B cell (primary cell): ENCODE measurements around the gene CXCL5. TPM values are rescaled to one million over a fixed set of nuclear protein-coding genes. Genes with fewer than 3 reads are reported as not detected.
A peak's percentile ranks its signal among the peaks of the same experiment; 100 is the strongest.

ENCODE experiments used
- ATAC-seq: fragments of 200-7000 bp; cut with Tn5 transposase; one replicate; pipeline ENCODE4 v1.10.0; 2021; ENCODE audit warnings: low read depth, mild to moderate bottlenecking, moderate number of reproducible peaks, moderate library complexity
- CTCF ChIA-PET: fragments of 350-600 bp; sonication (Branson Sonifier 250); formaldehyde crosslinking; loops from one replicate; lab custom pipeline; 2021; ENCODE audit warnings: antibody characterized with exemption, inconsistent platforms; lab: Charles Lee
- POLR2A ChIA-PET: fragments of 350-600 bp; sonication (Branson Sonifier 250); formaldehyde crosslinking; loops from one replicate; lab custom pipeline; 2021; ENCODE audit warnings: antibody characterized with exemption; lab: Charles Lee
- DNase-seq: peaks from one replicate; pipeline ENCODE4 v3.0.0; 2013
- H2AFZ ChIP-seq: 2 replicates; pipeline ENCODE4 v1.6.1; 2012; ENCODE audit warnings: mild to moderate bottlenecking, low read depth, low read length; ENCODE audit not compliant: insufficient read depth, poor library complexity, severe bottlenecking
- H3K27ac ChIP-seq, 2 donors: 1 replicate in 1 of 2; 2 replicates in 1 of 2; pipeline ENCODE4 v1.5.1; 2012 to 2013; ENCODE audit warnings: low read length in 2 of 2, mild to moderate bottlenecking in 2 of 2, moderate library complexity in 1 of 2
- H3K27me3 ChIP-seq, 4 experiments: fragments of 200-600 bp in 1 of 4; sonication (generic) in 1 of 4; replicated peaks in 1 of 4; 1 replicate in 2 of 4; 2 replicates in 2 of 4; pipeline versions ENCODE4 v1.6.1 to v1.7.0; 2013 to 2016; ENCODE audit warnings: low read length in 3 of 4, mild to moderate bottlenecking in 2 of 4, mixed read lengths in 1 of 4, moderate library complexity in 1 of 4; ENCODE audit not compliant: insufficient read depth in 4 of 4, control insufficient read depth in 3 of 4; ENCODE audit errors: control extremely low read depth in 1 of 4
- H3K36me3 ChIP-seq, 2 experiments: replicated peaks in 1 of 2; 1 replicate in 1 of 2; 2 replicates in 1 of 2; pipeline versions ENCODE4 v1.6.1 to v1.7.1; 2013; ENCODE audit warnings: low read length in 1 of 2; ENCODE audit not compliant: insufficient read depth in 2 of 2, control insufficient read depth in 1 of 2; ENCODE audit errors: control extremely low read depth in 1 of 2, extremely low read depth in 1 of 2
- H3K4me1 ChIP-seq, 2 donors: fragments of 200-600 bp in 1 of 2; sonication (generic) in 1 of 2; 1 replicate in 1 of 2; 2 replicates in 1 of 2; pipeline versions ENCODE4 v1.5.1 to v1.6.1; 2013 to 2017; ENCODE audit warnings: low read length in 2 of 2; ENCODE audit not compliant: control insufficient read depth in 2 of 2, insufficient read depth in 2 of 2
- H3K4me2 ChIP-seq: replicated peaks from 2 replicates; pipeline ENCODE3; 2012; ENCODE audit warnings: mild to moderate bottlenecking, low read depth, low read length; ENCODE audit not compliant: poor library complexity, severe bottlenecking
- H3K4me3 ChIP-seq, 5 experiments: fragments of 200-600 bp in 1 of 5; sonication (generic) in 1 of 5; 1 replicate in 3 of 5; 2 replicates in 2 of 5; pipeline versions ENCODE4 v1.5.1 to v1.7.0; 2011 to 2016; ENCODE audit warnings: low read length in 4 of 5, mild to moderate bottlenecking in 4 of 5, low read depth in 2 of 5, control low read depth in 1 of 5, moderate library complexity in 1 of 5; ENCODE audit not compliant: insufficient read depth in 1 of 5; ENCODE audit errors: control extremely low read depth in 1 of 5, extremely low read depth in 1 of 5
- H3K79me2 ChIP-seq: fragments of 200-600 bp; sonication (generic); one replicate; pipeline ENCODE4 v1.6.0; 2016; ENCODE audit warnings: low read length; ENCODE audit not compliant: control insufficient read depth, insufficient read depth
- H3K9ac ChIP-seq: fragments of 200-600 bp; sonication (generic); 2 replicates; pipeline ENCODE4 v1.6.1; 2017; ENCODE audit warnings: mild to moderate bottlenecking, low read length, moderate library complexity
- H3K9me3 ChIP-seq, 3 donors: one replicate each; pipeline versions ENCODE4 v1.6.1 to v1.7.1; 2013; ENCODE audit warnings: low read length in 2 of 3; ENCODE audit not compliant: control insufficient read depth in 2 of 3, insufficient read depth in 1 of 3; ENCODE audit errors: control extremely low read depth in 1 of 3
- H4K20me1 ChIP-seq: 2 replicates; pipeline ENCODE4 v1.6.0; 2012; ENCODE audit warnings: mild to moderate bottlenecking, low read length; ENCODE audit not compliant: insufficient read depth, control insufficient read depth, poor library complexity, severe bottlenecking
- H3K27ac Mint-ChIP-seq: one replicate; pipeline ENCODE4 v1.8.0; 2021; ENCODE audit warnings: mixed read lengths
- H3K27me3 Mint-ChIP-seq: one replicate; pipeline ENCODE4 v1.8.0; 2021; ENCODE audit warnings: mixed read lengths
- H3K4me1 Mint-ChIP-seq: one replicate; pipeline ENCODE4 v1.8.0; 2021; ENCODE audit warnings: mixed read lengths
- H3K4me3 Mint-ChIP-seq: one replicate; pipeline ENCODE4 v1.8.0; 2021; ENCODE audit warnings: mixed read lengths
- H3K9me3 Mint-ChIP-seq: one replicate; pipeline ENCODE4 v1.8.0; 2022; ENCODE audit warnings: mixed read lengths; ENCODE audit not compliant: insufficient read depth
- EZH2 ChIP-seq: IDR thresholded peaks from 2 replicates; pipeline ENCODE4 v1.6.1; 2012; ENCODE audit warnings: borderline replicate concordance, low read depth, mild to moderate bottlenecking, moderate library complexity, low read length; ENCODE audit not compliant: insufficient read depth, poor library complexity, severe bottlenecking
- WGBS: methylation state at CpG from one replicate; pipeline ENCODE4 v1.1.5; 2013; ENCODE audit warnings: missing lambda C conversion rate; ENCODE audit not compliant: insufficient coverage; 5-methylcytosine and 5-hydroxymethylcytosine counted together
- intact Hi-C: fragments of 100-400 bp; cut with micrococcal nuclease; formaldehyde crosslinking; loops from one replicate; pipeline ENCODE4 v1.10.0; 2022
- polyA plus RNA-seq: library from polyadenylated mRNA; depleted of rRNA; stranded (reverse); fragments of >200 nt; gene quantifications from 2 replicates; pipeline ENCODE4 v1.2.3, GENCODE V29; 2012
- total RNA-seq, 2 donors: library from RNA; stranded (reverse); fragments of 120-200 nt in 1 of 2; gene quantifications; 1 replicate in 1 of 2; 2 replicates in 1 of 2; pipeline versions ENCODE4 v1.2.3 to v1.2.4, GENCODE V29; 2013 to 2022
- TF ChIP-seq, protein P1 (sequence below): fragments of 200-600 bp; IDR thresholded peaks from one replicate; pipeline ENCODE4 v1.8.0; 2022; ENCODE audit warnings: antibody characterized with exemption, mild to moderate bottlenecking

CXCL5 gene
- total and polyA plus RNA-seq, 2 donors (not counting 1 experiment from before 2014, with no cell fraction given), result not detected

DNA sequence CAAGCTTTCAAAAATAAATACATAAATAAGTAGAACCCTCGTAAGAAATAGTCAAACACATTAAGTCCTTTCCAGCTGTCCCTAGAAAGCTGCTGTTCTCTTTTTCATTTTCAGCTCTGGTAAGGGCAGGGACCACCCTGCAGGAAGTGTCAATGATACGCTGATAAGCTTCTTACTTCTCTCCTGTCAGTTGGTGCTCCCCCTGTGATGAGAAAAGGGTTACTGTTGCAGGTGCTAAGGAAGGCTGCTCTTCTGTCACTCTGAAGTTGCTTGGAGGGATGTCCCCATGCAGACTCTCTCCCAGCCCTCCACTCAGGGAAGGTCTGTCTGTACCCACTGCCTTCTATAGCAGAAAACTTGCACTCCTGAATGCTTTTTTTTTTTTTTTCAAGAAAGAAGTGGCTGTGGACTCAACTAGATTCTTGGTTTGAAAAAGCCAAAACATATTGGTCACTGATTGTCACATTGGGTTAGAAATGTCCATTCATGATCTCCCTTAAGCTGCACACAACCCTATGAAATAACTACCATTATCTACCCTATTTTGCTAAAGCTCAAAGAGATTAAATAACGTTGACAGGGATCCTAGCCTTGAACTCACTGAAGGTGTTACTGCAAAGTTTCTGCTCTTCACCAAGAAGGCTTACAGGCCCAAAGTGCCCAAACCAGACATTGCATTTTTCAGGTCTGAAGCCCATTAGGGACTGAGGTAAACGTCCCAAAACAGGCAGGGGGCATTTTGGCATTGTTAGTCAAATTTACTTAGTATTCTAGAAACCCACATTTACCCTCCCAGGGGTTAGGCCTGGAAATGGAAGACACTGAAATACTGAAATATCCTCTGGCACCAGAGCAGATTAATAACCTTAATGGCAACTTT is 38.8 kb upstream of the CXCL5 start:
- no peak overlapping the region for H3K9ac ChIP-seq

DNA sequence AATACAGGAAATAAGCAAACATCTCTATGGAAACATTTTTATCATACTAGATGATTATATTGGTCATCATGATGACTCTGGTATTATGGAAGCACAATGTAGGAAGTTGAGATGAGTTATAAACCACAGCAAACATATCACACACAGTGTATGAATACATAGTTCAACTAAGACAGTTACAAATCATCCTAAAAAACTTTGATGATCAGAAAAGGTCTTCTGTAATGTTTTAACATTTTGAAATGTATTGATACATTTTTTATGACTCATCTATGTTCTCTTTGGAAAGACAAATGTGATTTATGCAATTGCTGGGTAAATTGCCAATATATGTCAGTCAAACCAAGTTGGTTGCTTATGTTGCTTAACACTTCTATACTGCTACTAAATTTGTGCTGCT is 35.3 kb upstream of the CXCL5 start:
- no peak for DNase-seq

More for the DNA sequence above, 38.8 kb upstream of the CXCL5 start:
- no peaks in the 10 kb centered on the region for H3K9me3 Mint-ChIP-seq
- peaks cover 49% of the 10 kb centered on the region for H3K27me3 Mint-ChIP-seq
- no peak for ATAC-seq
- Histone ChIP-seq H3K4me3 (no peak overlapping the region), H3K4me1 (peaks cover 11 to 14% of the 10 kb centered on the region in 2 donors), H4K20me1 (no peaks in the 10 kb centered on the region), H2AFZ (peak overlapping the region; percentile 80), H3K9me3 (no peaks in the 10 kb centered on the region), H3K27ac (no peak overlapping the region), H3K36me3 (no peaks in the 10 kb centered on the region), H3K27me3 (peaks cover 0 to 23% (median 15%) of the 10 kb centered on the region in 4 experiments), H3K79me2 (no peaks in the 10 kb centered on the region), H3K4me2 (no peak overlapping the region)
- H3K27ac Mint-ChIP-seq, result no peak overlapping the region
- CTCF ChIA-PET, result interaction anchor here (0.7 kb wide), 1 partner anchor 268 kb away, joined by 4 read pairs; no protein-coding TSS in a partner anchor
- WGBS, result 13% methylated on average over 1 of the region's 4 CpGs
- peaks cover 16% of the 10 kb centered on the region for H3K4me1 Mint-ChIP-seq
- H3K4me3 Mint-ChIP-seq, result peak overlapping the region; percentile 90
- intact Hi-C loops, result no loop called here
- DNase-seq, result no peak
- POLR2A ChIA-PET, result no interaction called here
- TF ChIP-seq, protein P1, sequence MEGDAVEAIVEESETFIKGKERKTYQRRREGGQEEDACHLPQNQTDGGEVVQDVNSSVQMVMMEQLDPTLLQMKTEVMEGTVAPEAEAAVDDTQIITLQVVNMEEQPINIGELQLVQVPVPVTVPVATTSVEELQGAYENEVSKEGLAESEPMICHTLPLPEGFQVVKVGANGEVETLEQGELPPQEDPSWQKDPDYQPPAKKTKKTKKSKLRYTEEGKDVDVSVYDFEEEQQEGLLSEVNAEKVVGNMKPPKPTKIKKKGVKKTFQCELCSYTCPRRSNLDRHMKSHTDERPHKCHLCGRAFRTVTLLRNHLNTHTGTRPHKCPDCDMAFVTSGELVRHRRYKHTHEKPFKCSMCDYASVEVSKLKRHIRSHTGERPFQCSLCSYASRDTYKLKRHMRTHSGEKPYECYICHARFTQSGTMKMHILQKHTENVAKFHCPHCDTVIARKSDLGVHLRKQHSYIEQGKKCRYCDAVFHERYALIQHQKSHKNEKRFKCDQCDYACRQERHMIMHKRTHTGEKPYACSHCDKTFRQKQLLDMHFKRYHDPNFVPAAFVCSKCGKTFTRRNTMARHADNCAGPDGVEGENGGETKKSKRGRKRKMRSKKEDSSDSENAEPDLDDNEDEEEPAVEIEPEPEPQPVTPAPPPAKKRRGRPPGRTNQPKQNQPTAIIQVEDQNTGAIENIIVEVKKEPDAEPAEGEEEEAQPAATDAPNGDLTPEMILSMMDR, result no peak
- no peak for TF ChIP-seq EZH2

More for the DNA sequence above, 35.3 kb upstream of the CXCL5 start:
- Histone ChIP-seq H3K4me3 (no peak overlapping the region), H4K20me1 (no peaks in the 10 kb centered on the region), H3K79me2 (no peaks in the 10 kb centered on the region), H3K36me3 (no peaks in the 10 kb centered on the region), H3K9ac (no peak overlapping the region), H3K27ac (no peak overlapping the region), H3K4me2 (no peak overlapping the region), H3K4me1 (peaks cover 0 to 5% of the 10 kb centered on the region in 2 donors), H3K9me3 (no peaks in the 10 kb centered on the region), H2AFZ (no peak overlapping the region), H3K27me3 (peaks cover 0 to 16% (median 3%) of the 10 kb centered on the region in 4 experiments)
- Mint-ChIP-seq H3K27ac (no peak overlapping the region), H3K9me3 (no peaks in the 10 kb centered on the region), H3K27me3 (peaks cover 23% of the 10 kb centered on the region), H3K4me3 (no peak overlapping the region), H3K4me1 (peaks cover 7% of the 10 kb centered on the region)
- intact Hi-C loops, result no loop called here
- no peak for ATAC-seq
- ChIA-PET POLR2A (no interaction called here), CTCF (no interaction called here)
- no peak for TF ChIP-seq EZH2
- TF ChIP-seq, protein P1, result no peak
